ENCODE measurements around the gene GNG14. TPM values are rescaled to one million over a fixed set of nuclear protein-coding genes. Genes with fewer than 3 reads are reported as not detected.
"Not testable (repeated sequence)": the region's sequence is repeated elsewhere in the genome, so short reads cannot be mapped to it uniquely, and the experiment has no call there.

Gene GNG14
- polyA plus RNA-seq (2012; ENCODE audit: insufficient read depth, insufficient read length, low read depth), result not detected

- Histone ChIP-seq H3K4me1 (no peaks in the 10 kb centered on the region), H3K36me3 (no peaks in the 10 kb centered on the region), H3K27me3 (no peaks in the 10 kb centered on the region), H3K9me3 (no peaks in the 10 kb centered on the region), H3K4me3 (ENCODE audit: low read depth, low read length) (no peak within 1 kb of the TSS)
- no peak for DNase-seq
- no peak for TF ChIP-seq CTCF (IDR thresholded peaks at IDR 0.05; ENCODE audit: low read depth, low read length)
Observed at GRCh38 chr19:12687496-12688196, at the start of gene GNG14. GNG14 (plus strand) TSS chr19:12687998; CDS start chr19:12688049, 51 bp downstream.

GRCh38 chr19:12638611-12639182 lies 49.1 kb upstream of the GNG14 start:
- no peaks in the 10 kb centered on the region for H3K9me3 ChIP-seq
- H3K4me3 ChIP-seq (ENCODE audit: low read depth, low read length), result no peak overlapping the region
- H3K27me3 ChIP-seq, result no peaks in the 10 kb centered on the region
- no peaks in the 10 kb centered on the region for H3K4me1 ChIP-seq
- TF ChIP-seq CTCF (IDR thresholded peaks at IDR 0.05; ENCODE audit: low read depth, low read length), result no peak
- H3K36me3 ChIP-seq, result no peaks in the 10 kb centered on the region
- no peak for DNase-seq

- Histone ChIP-seq H3K4me1 (no peaks in the 10 kb centered on the region), H3K36me3 (no peaks in the 10 kb centered on the region), H3K27me3 (no peaks in the 10 kb centered on the region), H3K4me3 (ENCODE audit: low read depth, low read length) (peak overlapping the region; percentile 33), H3K9me3 (no peaks in the 10 kb centered on the region)
- TF ChIP-seq CTCF (IDR thresholded peaks at IDR 0.05; ENCODE audit: low read depth, low read length), result peak; percentile 79
- DNase-seq, result peak; percentile 84
Observed at GRCh38 chr19:12639901-12640613, 47.7 kb upstream of the GNG14 start.

GRCh38 chr19:12641456-12641855 lies 46.3 kb upstream of the GNG14 start:
- Histone ChIP-seq H3K9me3 (no peaks in the 10 kb centered on the region), H3K27me3 (no peaks in the 10 kb centered on the region), H3K4me3 (ENCODE audit: low read depth, low read length) (no peak overlapping the region), H3K36me3 (no peaks in the 10 kb centered on the region), H3K4me1 (no peaks in the 10 kb centered on the region)
- DNase-seq, result no peak
- no peak for TF ChIP-seq CTCF (IDR thresholded peaks at IDR 0.05; ENCODE audit: low read depth, low read length)

GRCh38 chr19:12642506-12642905 lies 45.3 kb upstream of the GNG14 start:
- H3K27me3 ChIP-seq, result no peaks in the 10 kb centered on the region
- TF ChIP-seq CTCF (IDR thresholded peaks at IDR 0.05; ENCODE audit: low read depth, low read length), result no peak
- no peak overlapping the region for H3K4me3 ChIP-seq (ENCODE audit: low read depth, low read length)
- H3K4me1 ChIP-seq, result no peaks in the 10 kb centered on the region
- DNase-seq, result no peak
- H3K9me3 ChIP-seq, result no peaks in the 10 kb centered on the region; the same call in 1 of the 2 replicates
- H3K36me3 ChIP-seq, result no peaks in the 10 kb centered on the region

GRCh38 chr19:12643716-12644115 lies 44.1 kb upstream of the GNG14 start:
- H3K4me1 ChIP-seq; H3K36me3 ChIP-seq; H3K27me3 ChIP-seq; DNase-seq; H3K4me3 ChIP-seq (ENCODE audit: low read depth, low read length); H3K9me3 ChIP-seq: not testable (repeated sequence)
